Loucy (cell line): ENCODE data around the gene SCFD2.

Experiments used
- CTCF ChIP-seq: fragments of 200-600 bp; sonication (generic); conservative IDR thresholded peaks from 2 replicates; pipeline ENCODE4 v1.5.1; 2014; ENCODE audit warnings: mild to moderate bottlenecking, antibody characterized with exemption, low read length
- EZH2phosphoT487 ChIP-seq: fragments of 200-600 bp; IDR thresholded peaks from 2 replicates; pipeline ENCODE4 v1.6.1; 2018; ENCODE audit warnings: antibody characterized with exemption, mild to moderate bottlenecking, moderate library complexity, borderline replicate concordance

GRCh38 chr4:52860361-52860760, 505.5 kb downstream of the SCFD2 start:
- no peak for TF ChIP-seq CTCF
- TF ChIP-seq EZH2phosphoT487 = no peak
